NT2/D1 (cell line): ENCODE measurements around the gene SIAE.

Source experiments
- SUZ12 ChIP-seq: IDR thresholded peaks from 2 replicates; pipeline ENCODE4 v1.6.1; 2011; ENCODE audit not compliant: insufficient read length, insufficient read depth; ENCODE audit errors: extremely low read depth
- YY1 ChIP-seq: IDR thresholded peaks from 2 replicates; pipeline ENCODE4 v1.6.1; 2011; ENCODE audit not compliant: insufficient read length, insufficient read depth
- ZNF274 ChIP-seq: IDR thresholded peaks from 2 replicates; pipeline ENCODE4 v1.6.1; 2011; ENCODE audit warnings: mild to moderate bottlenecking, low read depth, low read length

DNA sequence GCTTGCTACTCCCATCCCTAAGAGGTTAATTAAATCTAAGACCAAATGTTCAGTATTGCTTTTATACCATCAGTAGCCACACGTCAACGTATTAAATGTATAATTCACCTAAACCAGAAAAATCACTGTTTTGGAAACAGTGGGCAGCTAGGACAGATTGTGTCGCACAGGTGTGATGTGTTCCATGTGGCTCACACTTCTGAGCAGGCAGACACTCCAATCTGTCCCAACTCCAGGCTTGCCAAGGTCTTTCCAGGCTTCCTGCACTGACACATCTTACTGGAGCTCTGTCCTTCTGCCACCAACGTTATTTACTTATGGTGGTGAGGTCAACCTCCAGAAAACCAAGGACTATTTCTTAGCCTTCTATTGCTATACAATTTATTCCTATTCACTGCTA, 11.4 kb downstream of the SIAE start:
- TF ChIP-seq ZNF274 = no peak
- no peak for TF ChIP-seq SUZ12
- TF ChIP-seq YY1 = no peak
